ENCODE data around the gene NIP7.

GRCh38 chr16:69314534-69314933 is 25.0 kb upstream of the NIP7 start:
- TF ChIP-seq CTCF (IDR thresholded peaks at IDR 0.05) (no peak), POLR2A (IDR thresholded peaks at IDR 0.05) (no peak), EP300 (IDR thresholded peaks at IDR 0.05; ENCODE audit: low read depth) (no peak)
